Thyroid gland (tissue), 4 donors: ENCODE measurements around the gene SLC8A1.

ENCODE experiments used
- CTCF ChIP-seq, 6 experiments: fragments of 200-600 bp in 3 of 6; fragments of 450-650 bp in 3 of 6; sonication (generic) in 3 of 6; IDR thresholded peaks; one replicate each; pipeline ENCODE4 v1.5.1; 2016 to 2019; ENCODE audit warnings: antibody characterized with exemption in 6 of 6, mild to moderate bottlenecking in 2 of 6, inconsistent platforms in 1 of 6, moderate library complexity in 1 of 6
- POLR2A ChIP-seq, 2 donors: fragments of 450-650 bp; IDR thresholded peaks; one replicate each; pipeline ENCODE4 v1.6.1; 2017; ENCODE audit warnings: antibody characterized with exemption in 2 of 2, mild to moderate bottlenecking in 2 of 2, moderate library complexity in 1 of 2

GRCh38 chr2:40477361-40477760 is 25.5 kb upstream of the SLC8A1 start:
- TF ChIP-seq POLR2A (IDR thresholded peaks at IDR 0.05) (no peak), CTCF (IDR thresholded peaks at IDR 0.05) (no peak)
